Pancreas (tissue), 10 donors: ENCODE measurements around the gene TYW1B. TPM values are rescaled to one million over a fixed set of nuclear protein-coding genes. Genes with fewer than 3 reads are reported as not detected.
A peak's percentile ranks its signal among the peaks of the same experiment; 100 is the strongest.
"Not testable (repeated sequence)": the region's sequence is repeated elsewhere in the genome, so short reads cannot be mapped to it uniquely, and the experiment has no call there.

Experiments
- ATAC-seq, 4 donors: fragments of 200-7000 bp; cut with Tn5 transposase; one replicate each; pipeline versions ENCODE4 v1.8.0 to v1.9.1; 2020; ENCODE audit warnings: mild to moderate bottlenecking in 4 of 4, moderate library complexity in 4 of 4
- DNase-seq, 6 donors: peaks; one replicate each; pipeline ENCODE4 v3.0.0-alpha.2; 2020
- FAIRE-seq: peaks from 2 replicates; lab custom pipeline; 2012; peaks lifted over from hg19 to GRCh38; lab: Jason Lieb, UNC
- H3K27ac ChIP-seq, 4 donors: fragments of 200-600 bp; sonication (generic); 1 replicate in 3 of 4; 2 replicates in 1 of 4; pipeline versions ENCODE4 v1.5.0 to v1.8.0; 2020
- H3K27me3 ChIP-seq, 4 donors: fragments of 200-600 bp; one replicate each; pipeline ENCODE4 v1.8.0; 2021
- H3K36me3 ChIP-seq, 3 donors: fragments of 200-600 bp; sonication (generic) in 1 of 3; one replicate each; pipeline versions ENCODE4 v1.5.0 to v1.8.0; 2020 to 2021
- H3K4me1 ChIP-seq, 3 donors: fragments of 200-600 bp; one replicate each; pipeline ENCODE4 v1.8.0; 2021
- H3K4me3 ChIP-seq, 4 donors: fragments of 200-600 bp; sonication (generic) in 2 of 4; one replicate each; pipeline versions ENCODE4 v1.5.0 to v1.8.0; 2020 to 2021
- H3K9me3 ChIP-seq, 4 donors: fragments of 200-600 bp; one replicate each; pipeline ENCODE4 v1.8.0; 2021
- WGBS, 2 donors: extraction: QIAGEN DNeasy Blood & Tissue Kit; methylation state at CpG; one replicate each; pipeline ENCODE4 v1.1.7; 2013; 5-methylcytosine and 5-hydroxymethylcytosine counted together
- intact Hi-C, 3 donors: fragments of 100-400 bp; cut with DNase I; formaldehyde crosslinking; loops; one replicate each; pipeline versions ENCODE4 v1.11.1 to v1.14.2; 2022
- polyA plus RNA-seq, 2 donors: library from polyadenylated mRNA; stranded (reverse); fragments of 200-250 nt; gene quantifications; one replicate each; pipeline ENCODE4 v1.2.3, GENCODE V29; 2013
- total RNA-seq, 6 donors: library from RNA; stranded (reverse); fragmentation: NEBNext Ultra II Directional in 4 of 6; extraction: Animal tissue kit (Norgen Biotek cat#: 25700) in 4 of 6; gene quantifications; one replicate each; pipeline versions ENCODE4 v1.2.1 to v1.2.4, GENCODE V29; 2021 to 2023
- donor health status: healthy with polysubstance abuse.
- donor health status: DM: no; HTN: no; CAD: no; lungs with moderate emphysema.
- donor health status: DM: no; HTN: no; CAD: no.
- donor health status: control.
- donor health status: control.
- donor health status: Bipolar disorder and iron deficiency.
- donor health status: DM: yes; HTN: yes; CAD: no.
- donor health status: DM: no; HTN: no; CAD: no.
- donor health status: DM: no; HTN: no; CAD: no.
- donor health status: DM: yes; HTN: yes; CAD: no.

TYW1B gene, protein sequence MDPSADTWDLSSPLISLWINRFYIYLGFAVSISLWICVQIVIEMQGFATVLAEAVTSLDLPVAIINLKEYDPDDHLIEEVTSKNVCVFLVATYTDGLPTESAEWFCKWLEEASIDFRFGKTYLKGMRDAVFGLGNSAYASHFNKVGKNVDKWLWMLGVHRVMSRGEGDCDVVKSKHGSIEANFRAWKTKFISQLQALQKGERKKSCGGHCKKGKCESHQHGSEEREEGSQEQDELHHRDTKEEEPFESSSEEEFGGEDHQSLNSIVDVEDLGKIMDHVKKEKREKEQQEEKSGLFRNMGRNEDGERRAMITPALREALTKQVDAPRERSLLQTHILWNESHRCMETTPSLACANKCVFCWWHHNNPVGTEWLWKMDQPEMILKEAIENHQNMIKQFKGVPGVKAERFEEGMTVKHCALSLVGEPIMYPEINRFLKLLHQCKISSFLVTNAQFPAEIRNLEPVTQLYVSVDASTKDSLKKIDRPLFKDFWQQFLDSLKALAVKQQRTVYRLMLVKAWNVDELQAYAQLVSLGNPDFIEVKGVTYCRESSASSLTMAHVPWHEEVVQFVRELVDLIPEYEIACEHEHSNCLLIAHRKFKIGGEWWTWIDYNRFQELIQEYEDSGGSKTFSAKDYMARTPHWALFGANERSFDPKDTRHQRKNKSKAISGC
- total RNA-seq (1 to 10 TPM in 5 of 6 donors, under 1 TPM in 1; 0.92 to 5.7 (median 1.8) TPM), polyA plus RNA-seq (1 to 10 TPM; 1.3 to 2.1 TPM)

DNA sequence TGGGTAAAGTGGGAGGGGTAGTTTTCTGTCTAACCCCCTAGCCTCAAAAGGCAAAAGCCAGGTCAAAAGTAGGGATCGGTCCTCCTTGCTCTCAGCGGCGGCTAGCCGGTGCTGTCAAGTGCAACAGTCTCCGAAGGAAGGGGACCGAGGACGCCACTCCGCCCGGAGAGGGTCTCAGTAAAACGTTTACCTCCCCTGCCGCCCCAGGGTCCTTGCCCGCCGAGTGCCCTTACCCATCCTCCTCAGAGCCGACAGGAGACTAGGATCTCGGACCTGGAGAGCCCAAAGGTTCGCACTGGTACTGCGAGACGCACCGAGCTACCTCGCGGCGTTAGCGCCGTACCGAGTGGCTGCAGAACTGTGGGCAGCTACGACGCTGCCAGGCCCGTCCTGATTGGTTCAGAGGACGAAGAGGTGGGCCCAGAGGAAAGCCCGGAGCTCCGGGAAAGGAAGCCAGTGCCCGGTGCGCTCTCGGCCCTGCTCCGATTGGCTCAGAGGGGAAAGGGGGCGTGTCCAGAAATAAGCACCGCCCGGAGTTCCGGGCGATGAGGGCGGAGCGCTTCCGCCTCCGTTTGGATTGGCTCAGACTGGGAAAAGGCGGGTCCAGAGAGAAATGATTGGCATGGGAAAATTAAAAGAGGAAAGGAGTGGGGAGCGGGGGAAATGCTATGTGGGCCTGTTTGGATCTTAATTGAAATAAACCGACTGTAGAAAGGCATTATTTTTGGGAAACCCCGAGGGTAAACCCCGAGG is at the start of gene TYW1B:
Gene TYW1B (minus strand): TSS at position 362 of the 753 bp plus-strand sequence. CDS start 125 bp downstream, at position 237.
- H3K36me3 ChIP-seq, H3K9me3 ChIP-seq, H3K27me3 ChIP-seq, intact Hi-C loops: not testable (repeated sequence)
- 0% methylated on average over 45 to 49 of the region's 49 CpGs for WGBS, 2 donors
- Histone ChIP-seq H3K4me3 (peak within 1 kb of the TSS; percentile 44 to 65 (median 54)), H3K27ac (peak within 1 kb of the TSS; percentile 23 to 93 (median 70)), H3K4me1 (peaks cover 5 to 18% (median 13%) of the 10 kb centered on the region in 3 donors)
- DNase-seq (peak; percentile 96 to 99 (median 98)), ATAC-seq (peak; percentile 80 to 89 (median 84)), FAIRE-seq (peak; percentile 90)

DNA sequence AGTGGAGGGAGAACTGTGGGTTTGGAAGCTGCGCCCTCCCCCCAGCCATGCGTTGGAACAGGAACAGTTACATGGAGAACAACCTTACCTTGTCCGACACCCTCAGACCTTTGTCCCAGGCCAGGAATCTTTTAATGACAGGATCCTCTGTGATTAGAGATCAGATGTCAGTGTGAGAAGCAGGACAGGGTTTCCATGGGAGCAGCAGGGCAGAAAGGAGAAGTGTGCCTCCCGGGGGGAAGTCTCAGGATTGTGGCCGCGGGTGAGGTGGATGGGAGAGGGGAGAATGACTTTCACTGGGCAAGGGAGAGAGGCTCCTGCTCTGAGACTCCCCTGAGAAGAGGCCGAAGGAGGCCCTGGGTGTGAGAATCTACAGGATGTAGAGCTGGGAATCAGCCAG is 39.6 kb upstream of the TYW1B start:
- H3K27ac ChIP-seq, H3K9me3 ChIP-seq, DNase-seq, H3K4me1 ChIP-seq, ATAC-seq, intact Hi-C loops, H3K27me3 ChIP-seq, H3K36me3 ChIP-seq, FAIRE-seq, H3K4me3 ChIP-seq: not testable (repeated sequence)
- 44 to 45% methylated on average over 6 of the region's 7 CpGs for WGBS, 2 donors

DNA sequence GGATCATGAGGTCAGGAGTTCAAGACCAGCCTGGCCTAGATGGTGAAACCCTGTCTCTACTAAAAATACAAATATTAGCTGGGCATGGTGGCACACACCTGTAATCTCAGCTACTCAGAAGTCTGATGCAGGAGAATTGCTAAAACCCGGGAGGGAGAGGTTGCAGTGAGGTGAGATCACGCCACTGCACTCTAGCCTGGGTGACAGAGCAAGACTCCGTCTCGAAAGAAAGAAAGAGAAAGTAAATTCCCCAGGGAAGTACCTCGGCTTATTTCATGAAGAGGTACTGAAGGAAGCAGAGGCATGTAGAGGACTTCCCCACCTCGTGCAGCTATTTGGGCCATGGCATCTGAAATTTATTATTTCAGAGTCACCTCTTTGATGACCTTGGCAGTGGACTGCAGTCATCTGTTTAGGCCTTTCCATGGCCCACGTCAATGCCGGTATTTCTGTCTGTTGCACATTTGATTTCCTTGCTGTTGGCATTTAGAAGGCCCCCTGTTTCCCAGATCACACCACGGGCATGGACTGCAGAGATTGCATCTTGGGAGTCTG is 30.9 kb upstream of the TYW1B start:
- H3K27me3 ChIP-seq, ATAC-seq, H3K9me3 ChIP-seq, H3K4me1 ChIP-seq, DNase-seq, FAIRE-seq, H3K36me3 ChIP-seq, intact Hi-C loops, H3K4me3 ChIP-seq, H3K27ac ChIP-seq: not testable (repeated sequence)
- 75 to 83% methylated on average over 9 of the region's 9 CpGs for WGBS, 2 donors

DNA sequence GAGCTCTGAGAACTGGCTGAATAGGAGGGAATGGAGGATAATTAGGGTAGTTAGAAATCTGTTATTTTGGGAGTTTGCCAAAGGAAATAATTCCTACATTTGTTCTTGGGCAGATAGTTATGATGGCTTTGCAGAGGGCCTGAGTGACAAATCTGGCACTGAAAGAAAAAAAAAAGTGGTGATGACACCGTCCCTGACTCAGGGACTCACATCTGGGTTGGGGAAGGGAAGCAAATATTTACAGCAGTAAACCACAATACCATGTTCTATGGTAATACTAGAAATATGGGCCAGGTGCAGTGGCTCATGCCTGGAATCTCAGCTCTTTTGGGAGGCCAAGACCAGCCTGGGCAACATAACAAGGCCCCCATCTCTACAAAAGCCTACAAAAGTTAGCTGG is 29.9 kb upstream of the TYW1B start:
- H3K4me3 ChIP-seq, H3K27me3 ChIP-seq, ATAC-seq, FAIRE-seq, H3K9me3 ChIP-seq, H3K4me1 ChIP-seq, H3K36me3 ChIP-seq, intact Hi-C loops, H3K27ac ChIP-seq, DNase-seq: not testable (repeated sequence)
- WGBS, 2 donors, result 34 to 50% methylated on average over 1 of the region's 1 CpG

DNA sequence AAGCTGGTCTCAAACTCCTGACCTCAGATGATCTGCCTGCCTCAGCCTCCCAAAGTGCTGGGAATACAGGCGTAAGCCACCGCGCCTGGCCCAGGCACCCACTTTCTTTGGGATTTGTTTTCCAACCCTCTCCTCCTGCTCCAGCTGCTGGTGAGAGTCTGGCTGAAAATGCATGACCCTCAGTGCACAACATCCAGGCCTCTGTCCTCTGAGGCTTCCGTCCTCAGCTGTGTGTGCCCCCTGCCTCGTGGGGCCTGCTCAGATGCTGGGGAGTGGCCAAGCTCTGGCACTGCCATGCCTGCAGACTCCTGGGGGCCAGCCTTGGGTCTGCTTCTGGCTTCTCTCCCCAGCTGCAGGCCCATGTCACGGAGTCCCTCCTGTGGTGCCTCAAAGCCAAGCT is 27.3 kb upstream of the TYW1B start:
- H3K36me3 ChIP-seq, FAIRE-seq, H3K4me1 ChIP-seq, H3K27me3 ChIP-seq, H3K27ac ChIP-seq, DNase-seq, H3K4me3 ChIP-seq, H3K9me3 ChIP-seq, ATAC-seq, intact Hi-C loops: not testable (repeated sequence)
- WGBS, 2 donors, result 84 to 87% methylated on average over 6 of the region's 6 CpGs

DNA sequence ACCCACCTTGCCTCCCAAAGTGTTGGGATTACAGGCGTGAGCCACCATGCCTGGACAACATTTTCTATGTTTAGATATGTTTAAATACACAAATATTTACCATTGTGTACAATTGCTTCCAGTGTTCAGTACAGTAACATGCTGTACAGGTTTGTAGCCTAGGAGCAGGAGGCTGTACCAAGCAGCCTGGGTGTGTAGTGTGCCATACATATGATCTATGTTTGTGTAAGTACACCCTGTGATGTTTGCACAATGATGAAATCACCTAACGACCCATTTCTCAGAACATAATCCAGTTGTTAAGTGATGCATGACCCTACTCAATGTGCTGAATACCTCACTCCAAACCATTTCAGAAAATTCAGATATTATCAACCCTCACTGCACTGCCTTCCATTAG is 24.9 kb upstream of the TYW1B start:
- H3K27me3 ChIP-seq, intact Hi-C loops, H3K9me3 ChIP-seq, H3K27ac ChIP-seq, DNase-seq, H3K36me3 ChIP-seq, ATAC-seq, H3K4me3 ChIP-seq, H3K4me1 ChIP-seq, FAIRE-seq: not testable (repeated sequence)
- 89 to 97% methylated on average over 1 of the region's 2 CpGs for WGBS, 2 donors

DNA sequence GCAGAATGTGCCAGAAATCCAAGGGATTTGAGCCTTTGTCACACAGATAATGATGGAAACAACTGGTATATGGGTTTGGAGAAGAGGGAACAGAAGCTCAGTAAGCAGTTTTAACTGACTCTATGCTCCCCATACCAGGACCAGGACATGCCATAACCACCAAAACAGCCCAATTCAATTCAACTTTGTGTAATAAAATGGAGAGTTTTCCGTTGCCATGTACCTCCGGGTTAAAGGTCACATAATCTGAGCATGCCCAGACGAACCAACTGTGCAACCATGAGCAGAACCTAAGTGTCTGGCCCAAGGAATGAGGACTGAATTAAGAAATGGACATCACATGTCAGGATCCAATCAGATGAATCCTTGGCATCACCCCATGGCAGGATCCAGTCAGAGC is 22.7 kb upstream of the TYW1B start:
- not testable (repeated sequence) for H3K4me3 ChIP-seq
- 68 to 86% methylated on average over 3 of the region's 3 CpGs for WGBS, 2 donors

DNA sequence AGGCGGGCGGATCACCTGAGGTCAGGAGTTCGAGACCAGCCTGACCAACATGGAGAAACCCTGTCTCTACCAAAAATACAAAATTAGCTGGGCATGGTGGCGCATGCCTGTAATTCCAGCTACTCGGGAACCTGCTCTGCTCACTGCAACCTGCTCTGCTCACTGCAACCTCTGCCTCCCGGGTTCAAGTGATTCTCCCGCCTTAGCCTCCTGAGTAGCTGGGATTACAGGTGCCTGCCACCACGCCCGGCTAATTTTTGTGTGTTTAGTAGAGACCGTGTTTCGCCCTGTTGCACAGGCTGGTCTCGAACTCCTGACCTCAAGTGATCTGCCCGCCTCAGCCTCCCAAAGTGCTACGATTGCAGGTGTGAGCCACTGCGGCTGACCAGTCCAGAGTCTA is 16.1 kb upstream of the TYW1B start:
- FAIRE-seq, H3K4me3 ChIP-seq, H3K27ac ChIP-seq, H3K4me1 ChIP-seq, H3K9me3 ChIP-seq, H3K27me3 ChIP-seq, ATAC-seq, DNase-seq, intact Hi-C loops, H3K36me3 ChIP-seq: not testable (repeated sequence)
- 89 to 97% methylated on average over 15 of the region's 15 CpGs for WGBS, 2 donors

More for the DNA sequence above, 22.7 kb upstream of the TYW1B start:
- H3K27ac ChIP-seq, ATAC-seq, H3K27me3 ChIP-seq, H3K4me1 ChIP-seq, FAIRE-seq, intact Hi-C loops, H3K36me3 ChIP-seq, H3K9me3 ChIP-seq, DNase-seq: not testable (repeated sequence)

DNA sequence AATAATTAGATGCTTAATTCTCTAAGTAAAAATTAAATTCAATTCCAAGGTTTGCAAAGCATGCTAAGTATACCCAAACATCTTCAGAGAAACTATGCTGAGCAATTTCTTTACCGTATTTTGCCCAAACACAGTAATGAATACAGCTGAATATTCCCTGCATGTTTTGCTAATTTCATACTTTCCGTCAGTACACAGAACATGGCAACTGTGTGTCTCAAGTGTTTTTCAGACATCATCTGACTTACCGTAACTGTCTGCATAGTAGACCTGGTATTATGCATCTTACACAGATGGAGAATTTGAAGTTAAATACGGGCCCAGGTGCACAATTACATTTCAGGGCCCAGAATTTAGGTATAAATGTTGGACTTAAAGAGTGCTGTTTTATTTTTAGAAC is 15.2 kb upstream of the TYW1B start:
- H3K27ac ChIP-seq, H3K36me3 ChIP-seq, H3K4me1 ChIP-seq, intact Hi-C loops, DNase-seq, H3K4me3 ChIP-seq, H3K27me3 ChIP-seq, ATAC-seq, FAIRE-seq, H3K9me3 ChIP-seq: not testable (repeated sequence)
- WGBS, 2 donors, result 81 to 97% methylated on average over 3 to 4 of the region's 4 CpGs

DNA sequence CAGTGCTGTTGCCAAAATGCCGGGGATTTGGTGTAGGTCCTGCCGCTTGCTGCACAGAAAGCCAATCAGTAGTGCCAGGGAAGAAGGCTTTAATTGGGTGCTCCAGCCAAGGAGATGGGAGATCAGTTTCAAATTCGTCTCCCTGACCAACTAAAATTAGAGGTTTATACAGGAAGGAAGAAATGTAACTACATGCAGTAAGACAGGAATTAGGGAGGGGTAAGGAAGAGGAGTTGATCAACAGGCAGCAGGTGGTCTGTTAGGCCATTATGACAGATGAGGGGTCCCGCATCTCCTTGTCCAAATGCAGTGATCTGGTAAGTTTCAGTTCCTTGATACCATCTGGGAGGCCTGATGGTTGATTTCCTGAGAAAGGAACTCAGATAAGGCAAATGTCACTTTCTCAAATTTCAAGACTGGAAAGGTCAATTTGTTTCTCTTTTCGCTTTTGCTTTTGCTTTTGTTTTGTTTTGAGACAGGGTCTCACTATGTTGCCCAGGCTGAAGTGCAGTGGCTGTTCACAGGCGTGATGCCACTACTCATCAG is 13.0 kb upstream of the TYW1B start:
- FAIRE-seq, H3K9me3 ChIP-seq, intact Hi-C loops, H3K27me3 ChIP-seq, H3K4me1 ChIP-seq, ATAC-seq, H3K4me3 ChIP-seq, DNase-seq, H3K27ac ChIP-seq: not testable (repeated sequence)
- H3K36me3 ChIP-seq, result peaks cover 0 to 10% (median 0%) of the 10 kb centered on the region in 3 donors
- 91 to 94% methylated on average over 6 of the region's 6 CpGs for WGBS, 2 donors

DNA sequence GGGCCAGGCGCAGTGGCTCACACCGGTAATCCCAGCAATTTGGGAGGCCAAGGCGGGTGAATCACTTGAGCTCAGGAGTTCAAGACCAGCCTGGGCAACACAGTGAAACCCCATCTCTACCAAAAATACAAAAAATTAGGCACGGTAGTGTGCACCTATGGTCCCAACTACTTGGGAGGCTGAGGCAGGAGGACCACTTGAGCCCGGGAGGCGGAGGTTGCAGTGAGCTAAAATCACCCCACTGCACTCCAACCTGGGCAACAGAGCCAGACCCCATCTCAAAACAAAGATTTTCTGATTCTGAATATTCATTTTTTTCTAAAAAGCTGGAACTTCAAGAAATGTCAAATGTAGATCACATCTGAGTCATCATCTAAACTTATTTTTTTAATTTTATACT is 10.3 kb upstream of the TYW1B start:
- H3K9me3 ChIP-seq, ATAC-seq, H3K27me3 ChIP-seq, H3K4me1 ChIP-seq, FAIRE-seq, H3K4me3 ChIP-seq, DNase-seq, H3K27ac ChIP-seq, intact Hi-C loops: not testable (repeated sequence)
- WGBS, 2 donors, result 98 to 99% methylated on average over 6 of the region's 6 CpGs
- peaks cover 2 to 30% (median 18%) of the 10 kb centered on the region in 3 donors for H3K36me3 ChIP-seq
